Epithelial cell of esophagus (primary cell): ENCODE results near the gene SHISA5.
"Not testable (repeated sequence)": the region's sequence is repeated elsewhere in the genome, so short reads cannot be mapped to it uniquely, and the experiment has no call there.

ENCODE experiments used
- DNase-seq: peaks from one replicate; pipeline ENCODE4 v3.0.0; 2010; ENCODE audit warnings: low read depth
- H3K4me3 ChIP-seq: 2 replicates; pipeline ENCODE4 v1.5.1; 2011; ENCODE audit warnings: mild to moderate bottlenecking, low read length, control low read depth
- CTCF ChIP-seq: IDR thresholded peaks from 2 replicates; pipeline ENCODE4 v1.5.1; 2011; ENCODE audit warnings: low read depth, mild to moderate bottlenecking, low read length, control low read depth, inconsistent platforms; ENCODE audit not compliant: insufficient read depth; ENCODE audit errors: missing control alignments

The SHISA5 gene

GRCh38 chr3:48532977-48533337 lies 29.0 kb upstream of the SHISA5 start:
- H3K4me3 ChIP-seq: no peak overlapping the region
- no peak for DNase-seq
- no peak for TF ChIP-seq CTCF

- no peak for TF ChIP-seq CTCF
- DNase-seq: no peak
- H3K4me3 ChIP-seq: no peak overlapping the region
These were observed 28.4 kb upstream of the SHISA5 start for GRCh38 chr3:48532271-48532976.

- H3K4me3 ChIP-seq, DNase-seq: not testable (repeated sequence)
These were observed 26.7 kb upstream of the SHISA5 start for GRCh38 chr3:48530701-48531100.

- no peak for TF ChIP-seq CTCF
These were observed 24.8 kb upstream of the SHISA5 start for GRCh38 chr3:48528754-48529153.

GRCh38 chr3:48528048-48528447 lies 24.1 kb upstream of the SHISA5 start:
- no peak for TF ChIP-seq CTCF
- no peak for DNase-seq
- H3K4me3 ChIP-seq: no peak overlapping the region

More at GRCh38 chr3:48528754-48529153, 24.8 kb upstream of the SHISA5 start:
- no peak for DNase-seq
- H3K4me3 ChIP-seq: no peak overlapping the region

GRCh38 chr3:48524970-48525369 lies 21.0 kb upstream of the SHISA5 start:
- no peak for DNase-seq
- no peak overlapping the region for H3K4me3 ChIP-seq
- no peak for TF ChIP-seq CTCF

GRCh38 chr3:48521635-48522034 lies 17.7 kb upstream of the SHISA5 start:
- no peak overlapping the region for H3K4me3 ChIP-seq

More at GRCh38 chr3:48521635-48522034, 17.7 kb upstream of the SHISA5 start:
- no peak for DNase-seq
- no peak for TF ChIP-seq CTCF
